K562 (cell line): Measurements from ENCODE around the gene WNT7A.

Experiments used
- KDM5B ChIP-seq: fragments of 200-600 bp; sonication (generic); IDR thresholded peaks from 2 replicates; pipeline ENCODE4 v1.6.1; 2012; ENCODE audit warnings: low read depth, mild to moderate bottlenecking, moderate library complexity, low read length, control low read depth, inconsistent platforms; ENCODE audit not compliant: insufficient replicate concordance
- MEIS2 ChIP-seq: fragments of 450-650 bp; IDR thresholded peaks from 2 replicates; pipeline ENCODE4 v1.6.1; 2014; ENCODE audit warnings: mild to moderate bottlenecking; ENCODE audit not compliant: partially characterized antibody
- SREBF2 ChIP-seq: sonication (generic); formaldehyde crosslinking; IDR thresholded peaks from 2 replicates; pipeline ENCODE4 v1.4.0; 2020; ENCODE audit warnings: mild to moderate bottlenecking, missing genetic modification reagents

DNA sequence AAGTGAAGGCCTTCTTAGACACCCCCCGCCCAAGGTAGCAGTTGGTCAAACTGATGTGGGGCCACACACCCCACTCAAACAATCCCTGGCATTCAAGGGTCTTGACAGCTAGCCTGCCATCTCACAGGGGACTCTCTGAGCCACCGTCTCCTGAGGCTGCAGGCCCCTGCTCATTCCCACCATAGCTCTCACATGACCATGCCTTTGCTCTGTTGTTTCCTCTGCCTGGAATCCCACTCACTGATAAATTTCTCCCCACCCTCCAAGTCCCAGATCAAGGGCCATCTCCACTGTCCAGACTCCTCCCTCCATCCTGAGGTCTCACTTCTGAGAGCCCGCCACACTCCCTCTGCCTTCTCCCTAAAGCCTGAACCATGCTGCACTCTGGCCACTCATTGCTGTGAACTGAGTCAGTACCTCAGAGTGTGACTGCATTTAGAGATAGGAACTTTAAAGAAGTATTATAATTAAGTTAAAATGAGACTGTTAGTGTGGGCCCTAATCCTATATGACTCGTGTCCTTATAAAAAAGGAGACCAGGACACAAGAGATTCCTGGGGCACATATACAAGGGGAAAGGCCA is 10.0 kb downstream of the WNT7A start:
- TF ChIP-seq MEIS2 = no peak
- no peak for TF ChIP-seq KDM5B
- no peak for TF ChIP-seq SREBF2 (CRISPR knock-in tag)
